ENCODE data around the gene AIG1.

DNA sequence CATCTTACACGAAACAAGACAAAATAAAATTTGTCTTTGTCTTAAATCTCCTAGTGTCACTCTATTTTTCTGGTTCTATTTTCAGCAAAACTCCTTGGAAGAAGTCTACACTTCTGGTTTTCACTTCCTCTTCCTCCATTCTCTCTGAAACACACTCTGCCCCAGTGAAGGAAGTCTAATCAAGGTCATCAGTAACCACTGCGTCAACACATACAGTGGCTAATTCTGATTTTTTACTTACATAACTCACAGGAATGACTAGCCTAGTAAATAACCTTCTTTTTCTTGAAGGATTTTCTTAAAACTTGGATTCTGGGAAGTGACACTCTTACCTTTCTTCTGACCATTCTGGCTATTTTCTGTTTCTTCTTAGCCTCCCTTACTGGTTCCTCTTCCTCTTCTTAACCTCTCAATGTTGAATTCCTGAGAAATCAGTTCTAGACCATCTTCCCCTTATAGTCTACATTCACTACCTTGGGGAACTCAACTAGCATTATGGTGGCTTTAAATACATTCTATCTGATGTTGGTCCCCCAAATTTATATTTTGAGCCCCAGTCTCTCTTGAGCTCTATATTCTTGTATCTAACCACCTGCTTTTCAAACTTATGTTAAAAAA, 37.5 kb downstream of the AIG1 start:
- TF ChIP-seq EP300 (IDR thresholded peaks at IDR 0.05; ENCODE audit: borderline replicate concordance in 1 of 2, low read depth in 1 of 2, low read length in 1 of 2) (no peak), GATA2 (CRISPR knock-in tag; IDR thresholded peaks at IDR 0.05) (no peak), TAF1 (IDR thresholded peaks at IDR 0.05; ENCODE audit: borderline replicate concordance, low read depth, low read length) (no peak), TEAD4 (IDR thresholded peaks at IDR 0.05; ENCODE audit: borderline replicate concordance, insufficient read depth) (no peak), MXI1 (IDR thresholded peaks at IDR 0.05; ENCODE audit: low read depth, low read length) (no peak), EZH2phosphoT487 (IDR thresholded peaks at IDR 0.05; ENCODE audit: borderline replicate concordance, low read depth) (no peak)
- TF ChIP-seq, protein P1, sequence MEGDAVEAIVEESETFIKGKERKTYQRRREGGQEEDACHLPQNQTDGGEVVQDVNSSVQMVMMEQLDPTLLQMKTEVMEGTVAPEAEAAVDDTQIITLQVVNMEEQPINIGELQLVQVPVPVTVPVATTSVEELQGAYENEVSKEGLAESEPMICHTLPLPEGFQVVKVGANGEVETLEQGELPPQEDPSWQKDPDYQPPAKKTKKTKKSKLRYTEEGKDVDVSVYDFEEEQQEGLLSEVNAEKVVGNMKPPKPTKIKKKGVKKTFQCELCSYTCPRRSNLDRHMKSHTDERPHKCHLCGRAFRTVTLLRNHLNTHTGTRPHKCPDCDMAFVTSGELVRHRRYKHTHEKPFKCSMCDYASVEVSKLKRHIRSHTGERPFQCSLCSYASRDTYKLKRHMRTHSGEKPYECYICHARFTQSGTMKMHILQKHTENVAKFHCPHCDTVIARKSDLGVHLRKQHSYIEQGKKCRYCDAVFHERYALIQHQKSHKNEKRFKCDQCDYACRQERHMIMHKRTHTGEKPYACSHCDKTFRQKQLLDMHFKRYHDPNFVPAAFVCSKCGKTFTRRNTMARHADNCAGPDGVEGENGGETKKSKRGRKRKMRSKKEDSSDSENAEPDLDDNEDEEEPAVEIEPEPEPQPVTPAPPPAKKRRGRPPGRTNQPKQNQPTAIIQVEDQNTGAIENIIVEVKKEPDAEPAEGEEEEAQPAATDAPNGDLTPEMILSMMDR (IDR thresholded peaks at IDR 0.05): no peak
- TF ChIP-seq, protein P2, sequence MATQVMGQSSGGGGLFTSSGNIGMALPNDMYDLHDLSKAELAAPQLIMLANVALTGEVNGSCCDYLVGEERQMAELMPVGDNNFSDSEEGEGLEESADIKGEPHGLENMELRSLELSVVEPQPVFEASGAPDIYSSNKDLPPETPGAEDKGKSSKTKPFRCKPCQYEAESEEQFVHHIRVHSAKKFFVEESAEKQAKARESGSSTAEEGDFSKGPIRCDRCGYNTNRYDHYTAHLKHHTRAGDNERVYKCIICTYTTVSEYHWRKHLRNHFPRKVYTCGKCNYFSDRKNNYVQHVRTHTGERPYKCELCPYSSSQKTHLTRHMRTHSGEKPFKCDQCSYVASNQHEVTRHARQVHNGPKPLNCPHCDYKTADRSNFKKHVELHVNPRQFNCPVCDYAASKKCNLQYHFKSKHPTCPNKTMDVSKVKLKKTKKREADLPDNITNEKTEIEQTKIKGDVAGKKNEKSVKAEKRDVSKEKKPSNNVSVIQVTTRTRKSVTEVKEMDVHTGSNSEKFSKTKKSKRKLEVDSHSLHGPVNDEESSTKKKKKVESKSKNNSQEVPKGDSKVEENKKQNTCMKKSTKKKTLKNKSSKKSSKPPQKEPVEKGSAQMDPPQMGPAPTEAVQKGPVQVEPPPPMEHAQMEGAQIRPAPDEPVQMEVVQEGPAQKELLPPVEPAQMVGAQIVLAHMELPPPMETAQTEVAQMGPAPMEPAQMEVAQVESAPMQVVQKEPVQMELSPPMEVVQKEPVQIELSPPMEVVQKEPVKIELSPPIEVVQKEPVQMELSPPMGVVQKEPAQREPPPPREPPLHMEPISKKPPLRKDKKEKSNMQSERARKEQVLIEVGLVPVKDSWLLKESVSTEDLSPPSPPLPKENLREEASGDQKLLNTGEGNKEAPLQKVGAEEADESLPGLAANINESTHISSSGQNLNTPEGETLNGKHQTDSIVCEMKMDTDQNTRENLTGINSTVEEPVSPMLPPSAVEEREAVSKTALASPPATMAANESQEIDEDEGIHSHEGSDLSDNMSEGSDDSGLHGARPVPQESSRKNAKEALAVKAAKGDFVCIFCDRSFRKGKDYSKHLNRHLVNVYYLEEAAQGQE (IDR thresholded peaks at IDR 0.05; ENCODE audit: low read depth, low read length): no peak
- TF ChIP-seq, protein P3, sequence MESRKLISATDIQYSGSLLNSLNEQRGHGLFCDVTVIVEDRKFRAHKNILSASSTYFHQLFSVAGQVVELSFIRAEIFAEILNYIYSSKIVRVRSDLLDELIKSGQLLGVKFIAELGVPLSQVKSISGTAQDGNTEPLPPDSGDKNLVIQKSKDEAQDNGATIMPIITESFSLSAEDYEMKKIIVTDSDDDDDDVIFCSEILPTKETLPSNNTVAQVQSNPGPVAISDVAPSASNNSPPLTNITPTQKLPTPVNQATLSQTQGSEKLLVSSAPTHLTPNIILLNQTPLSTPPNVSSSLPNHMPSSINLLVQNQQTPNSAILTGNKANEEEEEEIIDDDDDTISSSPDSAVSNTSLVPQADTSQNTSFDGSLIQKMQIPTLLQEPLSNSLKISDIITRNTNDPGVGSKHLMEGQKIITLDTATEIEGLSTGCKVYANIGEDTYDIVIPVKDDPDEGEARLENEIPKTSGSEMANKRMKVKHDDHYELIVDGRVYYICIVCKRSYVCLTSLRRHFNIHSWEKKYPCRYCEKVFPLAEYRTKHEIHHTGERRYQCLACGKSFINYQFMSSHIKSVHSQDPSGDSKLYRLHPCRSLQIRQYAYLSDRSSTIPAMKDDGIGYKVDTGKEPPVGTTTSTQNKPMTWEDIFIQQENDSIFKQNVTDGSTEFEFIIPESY (IDR thresholded peaks at IDR 0.05; ENCODE audit: borderline replicate concordance, low read depth): no peak
